ENCODE data around the gene SEMA3B.
"Not testable (repeated sequence)": the region's sequence is repeated elsewhere in the genome, so short reads cannot be mapped to it uniquely, and the experiment has no call there.

The SEMA3B gene

GRCh38 chr3:50260027-50260941 lies 8.7 kb upstream of the SEMA3B start:
- DNase-seq, result peak; percentile 51 to 82

GRCh38 chr3:50260942-50261441 lies 8.0 kb upstream of the SEMA3B start:
- no peak for DNase-seq

GRCh38 chr3:50261505-50261904 lies 7.4 kb upstream of the SEMA3B start:
- no peak for DNase-seq

DNA sequence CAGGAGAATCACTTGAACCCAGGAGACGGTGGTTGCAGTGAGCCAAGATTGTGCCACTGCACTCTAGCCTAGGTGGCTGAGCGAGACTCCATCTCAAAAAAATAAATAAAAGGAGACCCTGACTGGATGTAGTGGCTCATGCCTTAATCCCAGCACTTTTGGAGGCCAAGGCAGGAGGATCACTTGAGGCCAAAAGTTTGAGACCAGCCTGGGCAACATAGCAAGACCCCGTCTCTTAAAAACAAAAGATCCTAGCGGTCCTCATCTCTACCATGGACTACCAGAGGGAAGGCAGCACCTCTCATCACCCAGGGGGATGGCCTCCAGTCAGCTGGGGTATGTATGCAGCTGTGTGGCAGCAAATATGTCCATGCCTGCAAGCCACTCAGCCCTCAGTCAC lies 6.7 kb upstream of the SEMA3B start:
- not testable (repeated sequence) for DNase-seq

DNA sequence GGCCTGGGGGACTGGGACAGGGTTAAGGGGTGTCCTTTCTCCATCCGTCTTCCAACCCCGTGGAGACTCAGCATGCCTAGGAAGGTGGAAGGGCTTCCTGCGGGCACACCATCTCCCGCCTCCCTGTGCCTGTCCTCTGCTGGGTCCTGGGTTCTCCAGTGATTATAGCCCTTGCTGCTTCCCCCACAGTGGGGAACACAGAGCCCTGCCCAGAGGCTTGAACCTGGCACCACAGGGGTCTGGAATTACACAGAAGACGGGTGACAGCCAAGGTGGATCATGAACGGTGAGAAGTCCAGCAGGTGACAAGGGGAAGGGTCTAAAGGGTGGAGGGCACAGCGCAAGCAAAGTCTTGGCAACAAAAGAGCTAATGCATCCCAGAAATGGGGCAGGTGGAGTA lies 6.2 kb upstream of the SEMA3B start:
- DNase-seq, result no peak

DNA sequence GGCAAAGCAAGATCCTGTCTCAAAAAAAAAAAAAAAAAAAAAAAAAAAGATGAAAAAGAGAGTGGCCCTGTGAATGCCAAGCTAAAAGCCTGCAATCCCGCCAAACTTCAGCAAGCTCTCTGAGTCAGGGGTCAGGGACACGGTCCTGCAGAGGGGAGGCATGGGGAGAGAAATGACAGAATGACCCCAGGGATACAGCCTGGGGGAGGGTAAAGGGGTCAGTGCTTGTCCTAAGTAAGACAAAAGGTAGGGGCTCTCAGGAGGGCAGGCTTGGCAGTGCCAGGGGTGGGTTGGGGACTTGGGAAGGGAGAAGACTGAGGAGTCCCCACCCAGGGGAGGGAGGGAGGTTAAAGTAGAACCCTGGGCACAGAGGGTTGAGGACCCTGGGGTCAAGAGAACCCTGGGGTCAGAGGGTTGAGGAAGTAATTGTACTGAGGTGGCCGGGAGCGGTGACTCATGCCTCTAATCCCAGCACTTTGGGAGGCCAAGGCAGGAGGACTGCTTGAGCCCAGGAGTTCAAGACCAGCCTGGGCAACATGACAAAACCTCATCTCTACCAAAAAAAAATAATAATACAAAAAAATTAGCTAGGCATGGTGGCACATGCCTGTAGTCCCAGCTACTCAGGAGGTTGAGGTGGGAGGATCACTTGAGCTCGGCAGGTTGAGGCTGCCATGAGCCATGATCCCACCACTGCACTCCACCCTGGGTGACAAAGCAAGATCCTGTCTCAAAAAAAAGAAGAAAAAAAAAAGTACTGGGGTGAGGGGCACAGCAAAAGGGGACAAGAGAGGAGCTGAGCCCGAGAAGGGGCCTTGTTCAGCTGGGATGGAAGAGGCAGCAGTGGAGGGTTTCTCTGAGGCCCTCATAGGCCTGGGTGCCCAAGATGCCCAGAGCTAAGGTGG lies 5.2 kb upstream of the SEMA3B start:
- no peak for DNase-seq

DNA sequence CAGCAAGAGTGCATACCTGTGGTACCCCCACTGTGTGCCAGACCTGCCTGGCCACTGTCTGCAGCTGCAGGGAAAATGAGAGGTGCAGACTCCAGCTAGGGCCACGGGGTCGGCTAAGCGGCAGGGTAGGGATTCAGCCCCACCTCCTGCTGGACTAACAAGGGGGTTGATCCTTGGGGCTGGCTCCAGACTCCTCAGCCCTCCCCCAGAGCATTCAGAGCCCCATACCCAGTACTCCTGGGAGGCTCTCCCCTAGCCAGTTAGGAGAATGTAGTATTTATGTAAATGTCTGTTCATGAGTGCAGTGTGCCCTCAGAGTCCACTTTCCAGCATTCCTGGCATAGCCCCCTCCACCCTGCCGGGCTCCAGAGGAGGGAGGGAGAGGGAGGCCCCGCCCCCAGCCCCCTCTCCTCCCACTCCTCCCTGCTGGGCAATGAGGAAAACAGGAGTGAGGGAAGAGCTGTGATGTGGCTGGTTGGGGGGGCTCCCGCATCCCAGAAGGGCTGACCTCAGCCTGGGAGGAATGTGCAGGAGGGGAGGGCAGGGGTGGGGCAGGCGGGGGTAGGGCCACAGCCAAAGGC lies 4.5 kb upstream of the SEMA3B start:
- peak in 1 of 2 experiments; percentile 7 for DNase-seq

DNA sequence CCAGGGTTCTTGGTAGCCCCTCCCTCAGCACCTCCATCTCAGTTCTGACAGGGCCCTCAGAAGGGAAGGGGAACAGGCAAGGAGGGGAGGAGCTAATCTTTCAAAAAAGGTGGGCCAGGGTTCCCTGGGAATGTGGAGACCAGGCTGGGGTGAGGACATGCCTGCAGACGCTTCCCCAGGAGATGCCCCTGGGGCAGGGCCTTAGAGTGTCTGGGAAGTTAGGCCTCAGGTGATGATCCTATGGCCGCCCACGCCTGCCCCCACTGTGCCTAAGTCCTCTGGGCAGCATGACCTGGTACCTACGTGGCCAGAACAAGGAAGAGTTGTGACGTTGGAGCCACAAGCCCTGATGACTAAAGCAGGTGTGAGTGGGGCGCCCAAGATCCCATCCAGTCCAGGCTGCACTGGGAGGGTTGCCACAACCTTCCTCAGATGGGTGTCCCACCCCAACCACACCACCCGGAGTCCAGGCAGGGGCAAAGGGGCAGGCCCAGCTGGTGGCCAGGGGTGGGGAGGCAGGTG lies 3.9 kb upstream of the SEMA3B start:
- DNase-seq, result no peak

GRCh38 chr3:50265571-50265970 lies 3.4 kb upstream of the SEMA3B start:
- DNase-seq, result no peak

DNA sequence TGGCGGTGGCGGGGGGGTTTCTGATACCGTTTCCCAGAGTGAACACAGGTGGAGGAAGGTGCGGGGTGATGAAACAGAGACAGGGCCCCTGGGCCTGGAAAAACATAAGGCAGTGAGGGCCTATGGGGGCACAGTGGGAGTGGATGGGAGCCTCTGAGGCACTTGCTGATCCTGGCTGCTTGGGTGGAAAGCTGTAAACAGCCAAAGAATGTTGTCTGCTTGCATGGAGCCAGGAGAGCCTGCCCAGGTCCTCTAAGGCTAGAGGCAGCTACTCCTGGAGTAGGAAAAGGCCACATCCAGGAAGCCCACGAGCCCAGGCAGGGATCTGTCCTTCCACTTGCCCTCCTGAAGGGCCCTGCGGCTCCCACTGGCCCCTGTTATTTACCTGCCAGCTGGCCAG lies 2.9 kb upstream of the SEMA3B start:
- DNase-seq, result no peak

- no peak for DNase-seq
Observed at GRCh38 chr3:50266836-50267235, 2.1 kb upstream of the SEMA3B start.

DNA sequence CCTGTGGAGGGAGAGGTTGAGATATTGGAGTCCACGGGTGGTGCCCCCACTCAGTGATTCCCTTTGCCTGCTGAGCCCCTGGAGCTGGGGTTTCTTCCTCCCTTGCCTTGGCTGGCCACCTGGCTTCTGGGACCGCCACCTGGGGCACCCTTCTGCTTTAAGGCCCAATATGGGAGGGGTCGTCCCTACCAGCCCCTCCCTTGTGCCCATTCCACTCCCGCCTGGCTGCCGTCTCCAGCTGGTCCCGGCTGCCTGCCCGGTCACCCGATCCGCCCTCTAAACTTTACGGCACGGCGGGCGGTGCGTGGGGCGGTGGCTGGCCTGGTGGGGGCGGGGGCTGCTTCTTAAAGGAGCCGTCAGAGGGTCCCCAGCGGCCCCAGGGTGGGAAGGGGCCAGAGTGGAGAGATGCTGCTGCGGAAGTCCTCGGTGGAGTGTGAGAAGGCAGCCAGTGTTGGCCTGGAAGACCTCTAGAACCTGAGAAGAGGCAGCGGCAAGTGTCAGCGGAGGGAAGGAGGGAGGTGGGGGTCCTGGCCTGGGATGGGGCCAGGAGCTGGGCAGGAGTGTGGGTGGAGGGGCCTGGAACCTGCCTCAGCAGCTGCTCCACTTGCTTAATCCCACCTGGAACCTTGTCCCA lies 1.6 kb upstream of the SEMA3B start:
- DNase-seq, result no peak

- DNase-seq, result no peak
Observed at GRCh38 chr3:50268276-50268675, 671 bp upstream of the SEMA3B start.

DNA sequence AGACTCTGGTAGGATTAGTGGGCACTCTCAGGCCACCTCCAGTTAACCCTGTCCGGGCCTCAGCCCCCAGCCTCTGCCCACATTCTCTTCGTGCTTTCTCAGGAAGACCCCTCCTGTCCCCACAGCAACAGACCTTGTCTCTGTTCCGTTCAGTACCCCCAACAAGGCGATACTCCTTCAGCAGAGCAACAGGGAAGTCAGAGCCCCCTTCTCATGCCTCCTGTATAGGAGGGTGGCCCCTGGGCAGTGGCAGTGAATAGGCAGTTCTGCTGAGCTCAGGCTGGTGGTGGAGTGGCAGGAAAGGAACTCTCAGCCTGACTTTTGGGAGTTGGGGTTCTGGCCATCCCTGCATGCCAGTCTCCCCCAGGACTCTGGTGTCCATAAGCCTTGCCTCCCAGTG lies 513 bp downstream of the SEMA3B start:
- no peak for DNase-seq

DNA sequence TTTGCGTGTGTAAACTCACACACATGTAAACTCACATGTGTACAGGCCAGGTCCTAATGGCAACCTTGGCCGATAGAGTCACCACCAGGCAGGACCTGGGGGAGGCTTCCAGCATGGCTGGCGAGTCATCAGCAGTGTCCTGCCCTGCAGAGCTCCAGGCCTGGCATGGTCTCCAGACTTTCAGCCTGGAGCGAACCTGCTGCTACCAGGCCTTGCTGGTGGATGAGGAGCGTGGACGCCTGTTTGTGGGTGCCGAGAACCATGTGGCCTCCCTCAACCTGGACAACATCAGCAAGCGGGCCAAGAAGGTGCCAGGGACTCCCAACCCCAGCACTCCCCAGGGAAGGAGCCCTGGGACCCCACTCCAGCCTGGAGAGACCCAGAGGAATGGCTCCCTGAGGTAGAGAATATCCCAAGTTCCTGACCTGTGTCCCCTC lies 1.0 kb downstream of the SEMA3B start:
- no peak for DNase-seq

DNA sequence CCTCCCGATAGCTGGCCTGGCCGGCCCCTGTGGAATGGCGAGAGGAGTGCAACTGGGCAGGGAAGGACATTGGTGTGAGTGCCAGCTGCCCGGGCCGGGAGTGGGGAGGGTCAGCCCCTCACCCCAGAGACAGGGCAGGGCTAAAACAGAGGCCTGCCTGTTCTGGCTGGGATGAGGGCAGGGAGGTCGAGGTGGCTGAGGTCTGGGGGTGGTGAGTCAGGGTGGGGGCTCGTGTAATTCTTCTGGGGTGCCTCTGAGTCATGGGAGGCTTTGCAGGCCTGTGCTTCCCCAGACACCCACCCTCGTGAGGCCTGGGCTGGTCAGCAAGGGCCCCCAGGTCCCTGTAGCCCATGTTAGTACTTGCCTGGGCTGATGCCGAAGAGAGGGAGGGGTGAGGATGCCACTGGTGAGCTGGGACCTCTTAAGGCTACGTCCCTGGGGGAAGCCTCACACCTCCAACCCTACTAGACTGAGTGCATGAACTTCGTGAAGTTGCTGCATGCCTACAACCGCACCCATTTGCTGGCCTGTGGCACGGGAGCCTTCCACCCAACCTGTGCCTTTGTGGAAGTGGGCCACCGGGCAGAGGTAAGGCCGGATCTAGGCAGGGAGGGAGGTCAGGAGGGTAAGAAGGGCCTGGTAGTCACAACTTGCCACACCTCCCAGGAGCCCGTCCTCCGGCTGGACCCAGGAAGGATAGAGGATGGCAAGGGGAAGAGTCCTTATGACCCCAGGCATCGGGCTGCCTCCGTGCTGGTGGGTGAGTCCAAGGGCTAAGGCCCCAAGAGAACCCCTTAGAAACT lies 1.7 kb downstream of the SEMA3B start:
- no peak for DNase-seq

- DNase-seq, result no peak
Observed at GRCh38 chr3:50271314-50271936, 2.5 kb downstream of the SEMA3B start.

- not testable (repeated sequence) for DNase-seq
Observed at GRCh38 chr3:50272538-50272910, 3.6 kb downstream of the SEMA3B start.

GRCh38 chr3:50272911-50273688 lies 4.2 kb downstream of the SEMA3B start:
- peak in 1 of 2 experiments; percentile 43 for DNase-seq

DNA sequence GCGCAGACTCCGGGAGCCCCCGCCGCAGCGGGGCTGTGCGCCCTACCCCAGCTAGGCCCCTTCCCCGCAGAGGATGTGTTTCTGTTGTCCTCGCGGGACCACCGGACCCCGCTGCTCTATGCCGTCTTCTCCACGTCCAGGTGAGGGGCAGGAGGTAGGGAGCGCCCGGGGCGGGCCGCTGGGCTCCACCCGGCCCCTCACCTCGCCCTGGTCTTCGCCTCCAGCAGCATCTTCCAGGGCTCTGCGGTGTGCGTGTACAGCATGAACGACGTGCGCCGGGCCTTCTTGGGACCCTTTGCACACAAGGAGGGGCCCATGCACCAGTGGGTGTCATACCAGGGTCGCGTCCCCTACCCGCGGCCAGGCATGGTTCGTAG lies 4.7 kb downstream of the SEMA3B start:
- no peak for DNase-seq
